Cerebellar cortex (tissue), 1 donor: ENCODE measurements around the gene SRPK2.
"Not testable (repeated sequence)": the region's sequence is repeated elsewhere in the genome, so short reads cannot be mapped to it uniquely, and the experiment has no call there.

Source experiments
- DNase-seq: peaks from one replicate; pipeline ENCODE4 v3.0.0-alpha.2; 2015; ENCODE audit warnings: low spot score

SRPK2 gene

GRCh38 chr7:105339404-105340323 is 49.1 kb downstream of the SRPK2 start:
- peak; percentile 32 for DNase-seq

GRCh38 chr7:105337529-105337928 is 51.2 kb downstream of the SRPK2 start:
- peak; percentile 89 for DNase-seq

GRCh38 chr7:105336009-105336408 is 52.7 kb downstream of the SRPK2 start:
- DNase-seq, result no peak

- not testable (repeated sequence) for DNase-seq
Measured at GRCh38 chr7:105332661-105333060, 56.1 kb downstream of the SRPK2 start.

GRCh38 chr7:105330526-105330925 is 58.2 kb downstream of the SRPK2 start:
- no peak for DNase-seq

GRCh38 chr7:105327201-105327600 is 61.5 kb downstream of the SRPK2 start:
- no peak for DNase-seq

- no peak for DNase-seq
Measured at GRCh38 chr7:105325216-105325904, 63.4 kb downstream of the SRPK2 start.

GRCh38 chr7:105324606-105325005 is 64.1 kb downstream of the SRPK2 start:
- not testable (repeated sequence) for DNase-seq

- DNase-seq, result no peak
Measured at GRCh38 chr7:105323366-105323765, 65.4 kb downstream of the SRPK2 start.

GRCh38 chr7:105322655-105323277 is 66.0 kb downstream of the SRPK2 start:
- DNase-seq, result no peak

GRCh38 chr7:105321754-105322455 is 66.8 kb downstream of the SRPK2 start:
- DNase-seq, result no peak

- no peak for DNase-seq
Measured at GRCh38 chr7:105320896-105321295, 67.8 kb downstream of the SRPK2 start.

GRCh38 chr7:105319578-105319977 is 69.1 kb downstream of the SRPK2 start:
- DNase-seq, result no peak

- no peak for DNase-seq
Measured at GRCh38 chr7:105316578-105317344, 72.0 kb downstream of the SRPK2 start.

- no peak for DNase-seq
Measured at GRCh38 chr7:105315357-105315756, 73.4 kb downstream of the SRPK2 start.

GRCh38 chr7:105309235-105310169 is 79.2 kb downstream of the SRPK2 start:
- DNase-seq, result no peak

GRCh38 chr7:105307163-105307672 is 81.5 kb downstream of the SRPK2 start:
- no peak for DNase-seq

- no peak for DNase-seq
Measured at GRCh38 chr7:105306298-105306748, 82.4 kb downstream of the SRPK2 start.

GRCh38 chr7:105305633-105306032 is 83.1 kb downstream of the SRPK2 start:
- DNase-seq, result no peak
